H9 (cell line): Measurements from ENCODE around the gene NHP2. TPM values are rescaled to one million over a fixed set of nuclear protein-coding genes. Genes with fewer than 3 reads are reported as not detected.
A peak's percentile ranks its signal among the peaks of the same experiment; 100 is the strongest.

Experiments
- DNase-seq: peaks from one replicate; pipeline ENCODE4 v3.0.0-alpha.2; 2017
- H2AFZ ChIP-seq: one replicate; pipeline ENCODE4 v1.6.1; 2013; ENCODE audit warnings: mild to moderate bottlenecking, low read length, control low read depth, moderate library complexity
- H2AK5ac ChIP-seq: 2 replicates; pipeline ENCODE4 v1.6.1; 2013; ENCODE audit warnings: low read length, control low read depth, mixed read lengths; ENCODE audit not compliant: insufficient read length
- H2BK120ac ChIP-seq: one replicate; pipeline ENCODE4 v1.6.1; 2013; ENCODE audit warnings: low read depth, mild to moderate bottlenecking, low read length, control low read depth, inconsistent platforms; ENCODE audit not compliant: poor library complexity, severe bottlenecking
- H2BK12ac ChIP-seq: 2 replicates; pipeline ENCODE4 v1.6.1; 2013; ENCODE audit warnings: low read length, control low read depth, mixed read lengths, low read depth; ENCODE audit not compliant: insufficient read length
- H2BK15ac ChIP-seq: 2 replicates; pipeline ENCODE4 v1.6.1; 2013; ENCODE audit warnings: low read depth, low read length, control low read depth
- H2BK20ac ChIP-seq: one replicate; pipeline ENCODE4 v1.6.1; 2013; ENCODE audit warnings: low read depth, mild to moderate bottlenecking, low read length, control low read depth, inconsistent platforms; ENCODE audit not compliant: poor library complexity, severe bottlenecking
- H2BK5ac ChIP-seq: 2 replicates; pipeline ENCODE4 v1.6.1; 2013; ENCODE audit warnings: low read length, control low read depth, mixed read lengths; ENCODE audit not compliant: insufficient read length
- H3K14ac ChIP-seq: 2 replicates; pipeline ENCODE4 v1.6.1; 2013; ENCODE audit warnings: low read length, control low read depth; ENCODE audit not compliant: insufficient read depth
- H3K18ac ChIP-seq: 2 replicates; pipeline ENCODE4 v1.6.1; 2013; ENCODE audit warnings: low read depth, mild to moderate bottlenecking, mixed read lengths, low read length, control low read depth; ENCODE audit not compliant: insufficient read length
- H3K23ac ChIP-seq: 2 replicates; pipeline ENCODE4 v1.6.1; 2013; ENCODE audit warnings: low read length, control low read depth, mixed read lengths, low read depth; ENCODE audit not compliant: insufficient read length
- H3K23me2 ChIP-seq: 2 replicates; pipeline ENCODE4 v1.6.1; 2013; ENCODE audit warnings: low read depth, mild to moderate bottlenecking, mixed read lengths, low read length, control low read depth; ENCODE audit not compliant: insufficient read length, poor library complexity, severe bottlenecking
- H3K27ac ChIP-seq: 2 replicates; pipeline ENCODE4 v1.5.1; 2013; ENCODE audit warnings: low read length, control low read depth, mixed read lengths, low read depth; ENCODE audit not compliant: insufficient read length
- H3K27me3 ChIP-seq: 2 replicates; pipeline ENCODE4 v1.6.1; 2013; ENCODE audit warnings: low read length, control low read depth, inconsistent platforms; ENCODE audit not compliant: insufficient read depth
- H3K4ac ChIP-seq: 2 replicates; pipeline ENCODE4 v1.6.1; 2013; ENCODE audit warnings: low read depth, mild to moderate bottlenecking, control low read depth, inconsistent platforms, low read length, moderate library complexity
- H3K4me1 ChIP-seq: 2 replicates; pipeline ENCODE4 v1.6.1; 2013; ENCODE audit warnings: low read length, control low read depth, inconsistent platforms; ENCODE audit not compliant: insufficient read depth
- H3K4me2 ChIP-seq: 2 replicates; pipeline ENCODE4 v1.6.1; 2013; ENCODE audit warnings: low read length, control low read depth, mixed read lengths; ENCODE audit not compliant: insufficient read length, insufficient read depth
- H3K56ac ChIP-seq: 2 replicates; pipeline ENCODE4 v1.6.1; 2013; ENCODE audit warnings: low read depth, mild to moderate bottlenecking, mixed read lengths, low read length, control low read depth; ENCODE audit not compliant: insufficient read length
- H3K79me1 ChIP-seq: 2 replicates; pipeline ENCODE4 v1.6.1; 2013; ENCODE audit warnings: low read depth, mild to moderate bottlenecking, moderate library complexity, low read length, control low read depth, inconsistent platforms; ENCODE audit not compliant: insufficient read depth, poor library complexity, severe bottlenecking
- H3K79me2 ChIP-seq: 2 replicates; pipeline ENCODE4 v1.6.1; 2013; ENCODE audit warnings: low read length, control low read depth, inconsistent platforms; ENCODE audit not compliant: insufficient read depth
- H3K9ac ChIP-seq: 2 replicates; pipeline ENCODE4 v1.6.1; 2013; ENCODE audit warnings: low read length, control low read depth, mixed read lengths; ENCODE audit not compliant: insufficient read length; ENCODE audit errors: extremely low read depth
- H3K9me3 ChIP-seq: one replicate; pipeline ENCODE4 v1.6.1; 2013; ENCODE audit warnings: low read depth, low read length, inconsistent platforms; ENCODE audit not compliant: control insufficient read depth
- H3T11ph ChIP-seq: one replicate; pipeline ENCODE4 v1.6.1; 2013; ENCODE audit warnings: mild to moderate bottlenecking, low read length, control low read depth, inconsistent platforms
- H4K20me1 ChIP-seq: one replicate; pipeline ENCODE4 v1.6.1; 2013; ENCODE audit not compliant: control insufficient read depth, insufficient read length, insufficient read depth
- H4K5ac ChIP-seq: 2 replicates; pipeline ENCODE4 v1.6.1; 2013; ENCODE audit warnings: low read depth, mild to moderate bottlenecking, mixed read lengths, low read length, control low read depth; ENCODE audit not compliant: insufficient read length
- H4K8ac ChIP-seq: replicated peaks from 2 replicates; pipeline ENCODE4 v1.6.1; 2013; ENCODE audit warnings: low read length, control low read depth, mixed read lengths, low read depth; ENCODE audit not compliant: insufficient read length
- H4K91ac ChIP-seq: 2 replicates; pipeline ENCODE4 v1.6.1; 2013; ENCODE audit warnings: low read depth, mild to moderate bottlenecking, moderate library complexity, mixed read lengths, low read length, control low read depth; ENCODE audit not compliant: insufficient read length
- H3K27ac Mint-ChIP-seq, 3 experiments: 2 replicates in 2 of 3; 3 replicates in 1 of 3; pipeline ENCODE4 v1.8.0; 2020 to 2021; ENCODE audit warnings: mixed read lengths in 3 of 3, mild to moderate bottlenecking in 1 of 3, moderate library complexity in 1 of 3
- H3K27me3 Mint-ChIP-seq: 2 replicates; pipeline ENCODE4 v1.8.0; 2021; ENCODE audit warnings: low read depth, mild to moderate bottlenecking, moderate library complexity, mixed read lengths
- H3K36me3 Mint-ChIP-seq, 3 experiments: 2 replicates in 2 of 3; 3 replicates in 1 of 3; pipeline ENCODE4 v1.8.0; 2020 to 2021; ENCODE audit warnings: low read depth in 3 of 3, mixed read lengths in 3 of 3; ENCODE audit not compliant: insufficient read depth in 1 of 3
- H3K4me1 Mint-ChIP-seq, 2 experiments: 2 replicates each; pipeline ENCODE4 v1.8.0; 2020; ENCODE audit warnings: mixed read lengths in 2 of 2
- H3K4me3 Mint-ChIP-seq, 2 experiments: 2 replicates in 1 of 2; 3 replicates in 1 of 2; pipeline ENCODE4 v1.8.0; 2020 to 2021; ENCODE audit warnings: mild to moderate bottlenecking in 2 of 2, mixed read lengths in 2 of 2, moderate library complexity in 1 of 2
- H3K9me3 Mint-ChIP-seq, 2 experiments: 2 replicates in 1 of 2; 3 replicates in 1 of 2; pipeline ENCODE4 v1.8.0; 2020; ENCODE audit warnings: mild to moderate bottlenecking in 2 of 2, mixed read lengths in 2 of 2, moderate library complexity in 1 of 2
- CTCF ChIP-seq: fragments of 200-600 bp; sonication (generic); conservative IDR thresholded peaks from 3 replicates; pipeline ENCODE4 v1.8.0; 2021; ENCODE audit warnings: antibody characterized with exemption, mild to moderate bottlenecking
- WGBS: extraction: QIAGEN DNeasy Blood & Tissue Kit; methylation state at CpG from one replicate; pipeline ENCODE4 v1.1.7; 2013; ENCODE audit warnings: missing lambda C conversion rate, low lambda C conversion rate, mixed read lengths; ENCODE audit not compliant: insufficient read length; ENCODE audit errors: extremely low coverage; 5-methylcytosine and 5-hydroxymethylcytosine counted together
- total RNA-seq: library from RNA; stranded (reverse); gene quantifications from 2 replicates; pipeline ENCODE4 v1.2.1, GENCODE V29; 2021

Gene NHP2
- total RNA-seq, 1 experiment from 2014 or later, result 232 TPM

GRCh38 chr5:178142642-178143041 is 11.0 kb downstream of the NHP2 start:
- peaks cover 0 to 3% of the 10 kb centered on the region in 2 experiments; a peak in 1 of 4 replicates for H3K4me1 Mint-ChIP-seq
- Histone ChIP-seq H3K56ac (no peak overlapping the region), H4K5ac (no peak overlapping the region), H3K23me2 (no peaks in the 10 kb centered on the region), H3K79me1 (no peaks in the 10 kb centered on the region), H3K23ac (no peak overlapping the region), H3K4me2 (no peak overlapping the region), H2BK15ac (no peak overlapping the region), H2BK5ac (no peak overlapping the region), H3K18ac (no peak overlapping the region), H3T11ph (no peak overlapping the region), H3K27ac (no peak overlapping the region), H2AK5ac (no peak overlapping the region), H2BK20ac (no peak overlapping the region), H2BK12ac (no peak overlapping the region), H3K9ac (no peak overlapping the region), H2AFZ (no peak overlapping the region), H4K91ac (no peak overlapping the region), H2BK120ac (no peak overlapping the region), H3K14ac (no peak overlapping the region), H3K79me2 (no peaks in the 10 kb centered on the region), H3K4ac (no peak overlapping the region), H4K8ac (no peak overlapping the region), H4K20me1 (no peaks in the 10 kb centered on the region), H3K4me1 (no peaks in the 10 kb centered on the region), H3K9me3 (no peaks in the 10 kb centered on the region), H3K27me3 (no peaks in the 10 kb centered on the region)
- H3K27ac Mint-ChIP-seq, result peak overlapping the region in 2 of 3 experiments; percentile 34 to 61; a peak in 1 of 7 replicates
- H3K36me3 Mint-ChIP-seq, result peaks cover 56 to 90% (median 77%) of the 10 kb centered on the region in 3 experiments; a peak in 6 of 7 replicates
- no peaks in the 10 kb centered on the region for H3K27me3 Mint-ChIP-seq
- WGBS, result no CpG with 5 or more reads among the region's 20 CpGs
- DNase-seq, result no peak
- no peak for TF ChIP-seq CTCF
- H3K4me3 Mint-ChIP-seq, result no peak overlapping the region
- no peaks in the 10 kb centered on the region for H3K9me3 Mint-ChIP-seq
